Right lobe of liver (tissue), 6 donors: ENCODE data around the gene PFKFB4. TPM values are rescaled to one million over a fixed set of nuclear protein-coding genes. Genes with fewer than 3 reads are reported as not detected.
"Not testable (repeated sequence)": the region's sequence is repeated elsewhere in the genome, so short reads cannot be mapped to it uniquely, and the experiment has no call there.

Source experiments
- ATAC-seq, 4 donors: fragments of 200-7000 bp; cut with Tn5 transposase; one replicate each; pipeline ENCODE4 v1.9.1; 2020; ENCODE audit warnings: mild to moderate bottlenecking in 4 of 4, moderate library complexity in 4 of 4
- DNase-seq, 3 donors: peaks; one replicate each; pipeline ENCODE4 v3.0.0-alpha.2; 2020
- H3K27ac ChIP-seq, 3 donors: fragments of 200-600 bp; one replicate each; pipeline ENCODE4 v1.8.0; 2022
- H3K27me3 ChIP-seq, 2 donors: fragments of 200-600 bp; one replicate each; pipeline ENCODE4 v1.8.0; 2022
- H3K36me3 ChIP-seq, 4 donors: fragments of 200-600 bp; sonication (generic) in 1 of 4; one replicate each; pipeline versions ENCODE4 v1.5.1 to v1.8.0; 2017 to 2022; ENCODE audit warnings: control low read depth in 1 of 4
- H3K4me1 ChIP-seq, 4 donors: fragments of 200-600 bp; sonication (generic) in 1 of 4; one replicate each; pipeline versions ENCODE4 v1.5.1 to v1.8.0; 2017 to 2022; ENCODE audit warnings: control low read depth in 1 of 4
- H3K4me3 ChIP-seq, 3 donors: fragments of 200-600 bp; one replicate each; pipeline ENCODE4 v1.8.0; 2022
- H3K9me3 ChIP-seq, 4 donors: fragments of 200-600 bp; sonication (generic) in 1 of 4; one replicate each; pipeline versions ENCODE4 v1.5.1 to v1.8.0; 2017 to 2022; ENCODE audit warnings: control low read depth in 1 of 4
- POLR2A ChIP-seq: fragments of 450-650 bp; IDR thresholded peaks from one replicate; pipeline ENCODE4 v1.6.1; 2017; ENCODE audit warnings: antibody characterized with exemption, mild to moderate bottlenecking
- WGBS: methylation state at CpG from one replicate; pipeline ENCODE4 v1.1.6; 2018; ENCODE audit warnings: low coverage, low lambda C conversion rate; ENCODE audit not compliant: insufficient coverage; ENCODE audit errors: missing lambda C conversion rate; 5-methylcytosine and 5-hydroxymethylcytosine counted together
- intact Hi-C, 2 donors: fragments of 100-400 bp; cut with DNase I; formaldehyde crosslinking; loops; one replicate each; pipeline versions ENCODE4 v1.11.2 to v1.14.1; 2022
- total RNA-seq, 6 experiments: library from RNA; depleted of rRNA in 2 of 6; stranded (reverse); fragments of >200 nt in 2 of 6; fragmentation: NEBNext Ultra II Directional in 3 of 6; extraction: Animal tissue kit (Norgen Biotek cat#: 25700) in 3 of 6; gene quantifications; one replicate each; pipeline versions ENCODE4 v1.1.0 to v1.2.4, GENCODE V29; 2016 to 2023
- TF ChIP-seq, protein P1 (sequence below), 4 donors: fragments of 200-600 bp in 3 of 4; fragments of 450-650 bp in 1 of 4; IDR thresholded peaks; one replicate each; pipeline versions ENCODE4 v1.5.1 to v1.8.0; 2016 to 2022; ENCODE audit warnings: antibody characterized with exemption in 4 of 4, mild to moderate bottlenecking in 2 of 4
- donor health status: DM: no; HTN: yes; CAD: no.
- donor health status: DM: no; HTN: no; CAD: no.
- donor health status: DM: no; HTN: no; CAD: no.
- donor health status: DM: no; HTN: yes; CAD: no.
- donor health status: DM: no; HTN: yes; CAD: no.

The PFKFB4 gene
- total RNA-seq, 6 experiments from 2014 or later = 0.59 to 10.8 (median 1.4) TPM

DNA sequence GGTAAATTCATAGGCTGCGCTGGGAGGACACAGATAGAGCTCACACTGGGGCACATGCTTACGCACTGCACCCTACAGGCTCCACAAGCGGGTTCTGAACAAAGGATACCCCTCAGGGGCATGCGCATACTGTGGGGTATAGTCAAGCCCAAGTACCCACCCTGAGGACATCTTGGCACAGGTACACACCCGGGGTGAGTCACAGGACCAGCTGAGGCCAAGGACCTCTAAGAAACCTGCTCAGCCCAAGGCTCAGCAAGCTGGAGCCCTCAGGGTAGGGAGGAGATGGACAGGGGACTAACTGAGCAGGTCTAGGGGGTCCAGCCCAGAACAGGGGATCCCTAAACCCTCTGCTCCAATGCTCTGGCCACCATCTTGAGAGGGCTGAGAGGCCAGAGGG, 55.9 kb downstream of the PFKFB4 start:
- no peak overlapping the region for H3K4me3 ChIP-seq
- H3K9me3 ChIP-seq = no peaks in the 10 kb centered on the region
- peaks cover 0 to 10% (median 2%) of the 10 kb centered on the region in 4 donors for H3K4me1 ChIP-seq
- H3K27me3 ChIP-seq = no peaks in the 10 kb centered on the region
- no peak for DNase-seq
- intact Hi-C loops = loop anchor here in 1 of 2 donors (5.0 kb wide), 1 partner anchor 33 kb away; a partner anchor contains a TSS
- WGBS = no CpG with 5 or more reads among the region's 5 CpGs
- H3K36me3 ChIP-seq = peaks cover 0 to 2% (median 0%) of the 10 kb centered on the region in 4 donors
- no peak overlapping the region for H3K27ac ChIP-seq
- no peak for ATAC-seq
- TF ChIP-seq, protein P1, sequence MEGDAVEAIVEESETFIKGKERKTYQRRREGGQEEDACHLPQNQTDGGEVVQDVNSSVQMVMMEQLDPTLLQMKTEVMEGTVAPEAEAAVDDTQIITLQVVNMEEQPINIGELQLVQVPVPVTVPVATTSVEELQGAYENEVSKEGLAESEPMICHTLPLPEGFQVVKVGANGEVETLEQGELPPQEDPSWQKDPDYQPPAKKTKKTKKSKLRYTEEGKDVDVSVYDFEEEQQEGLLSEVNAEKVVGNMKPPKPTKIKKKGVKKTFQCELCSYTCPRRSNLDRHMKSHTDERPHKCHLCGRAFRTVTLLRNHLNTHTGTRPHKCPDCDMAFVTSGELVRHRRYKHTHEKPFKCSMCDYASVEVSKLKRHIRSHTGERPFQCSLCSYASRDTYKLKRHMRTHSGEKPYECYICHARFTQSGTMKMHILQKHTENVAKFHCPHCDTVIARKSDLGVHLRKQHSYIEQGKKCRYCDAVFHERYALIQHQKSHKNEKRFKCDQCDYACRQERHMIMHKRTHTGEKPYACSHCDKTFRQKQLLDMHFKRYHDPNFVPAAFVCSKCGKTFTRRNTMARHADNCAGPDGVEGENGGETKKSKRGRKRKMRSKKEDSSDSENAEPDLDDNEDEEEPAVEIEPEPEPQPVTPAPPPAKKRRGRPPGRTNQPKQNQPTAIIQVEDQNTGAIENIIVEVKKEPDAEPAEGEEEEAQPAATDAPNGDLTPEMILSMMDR (IDR thresholded peaks at IDR 0.05) = no peak
- TF ChIP-seq POLR2A = no peak

DNA sequence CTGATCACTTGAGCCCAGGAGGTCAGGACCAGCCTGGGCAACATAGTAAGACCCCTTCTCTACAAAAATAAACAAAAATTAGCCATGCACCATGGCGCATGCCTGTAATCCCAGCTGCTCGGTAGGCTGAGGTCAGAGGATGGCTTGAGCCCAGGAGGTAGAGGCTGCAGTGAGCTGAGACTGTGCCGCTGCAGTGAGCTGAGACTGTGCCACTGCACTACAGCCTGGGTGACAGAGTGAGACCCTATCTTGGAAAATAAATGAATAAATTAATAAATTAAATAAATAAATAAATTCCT, 63.5 kb downstream of the PFKFB4 start:
- H3K4me1 ChIP-seq = no peaks in the 10 kb centered on the region
- H3K9me3 ChIP-seq = no peaks in the 10 kb centered on the region
- H3K4me3 ChIP-seq = no peak overlapping the region
- ATAC-seq = no peak
- H3K27ac ChIP-seq = no peak overlapping the region
- TF ChIP-seq, protein P1 (IDR thresholded peaks at IDR 0.05) = no peak
- no peak for TF ChIP-seq POLR2A
- WGBS = 95% methylated on average over 3 of the region's 3 CpGs
- intact Hi-C loops = no loop called here
- H3K27me3 ChIP-seq = no peaks in the 10 kb centered on the region
- peaks cover 0 to 2% (median 0%) of the 10 kb centered on the region in 4 donors for H3K36me3 ChIP-seq
- no peak for DNase-seq

DNA sequence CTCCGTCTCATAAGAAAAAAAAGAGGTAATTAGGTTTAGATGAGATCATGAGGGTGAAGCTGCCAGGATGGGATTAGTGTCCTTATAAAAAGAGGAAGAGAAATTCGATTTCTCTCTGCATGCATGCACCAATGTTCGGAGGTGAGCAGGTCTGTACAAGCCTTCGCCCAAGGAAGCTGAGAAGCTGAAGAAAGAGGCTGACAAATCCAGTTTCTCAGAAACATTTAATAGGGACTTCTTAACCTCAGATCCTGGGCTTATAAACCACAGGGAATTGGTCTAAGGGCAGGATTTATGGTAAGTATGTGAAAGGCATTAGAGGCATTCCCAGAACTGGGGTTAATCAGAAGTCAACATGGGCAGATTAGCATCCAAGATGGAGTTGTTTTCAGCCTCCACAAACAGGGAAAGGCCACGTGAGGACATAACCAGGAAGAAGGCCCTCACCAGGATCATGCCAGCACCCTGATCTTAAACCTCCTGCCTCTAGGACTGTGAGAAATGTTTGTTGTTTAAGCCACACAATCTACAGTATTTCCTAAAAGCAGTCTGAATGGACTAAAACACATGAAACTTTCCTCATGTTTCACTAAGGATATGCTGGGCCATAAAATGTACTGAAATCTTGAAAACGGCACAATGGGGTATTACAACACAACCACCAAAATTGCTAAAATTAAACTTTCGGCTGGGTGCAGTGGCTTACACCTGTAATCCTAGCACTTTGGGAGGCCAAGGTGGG, 64.0 kb downstream of the PFKFB4 start:
- ATAC-seq (no peak), DNase-seq (no peak)
- WGBS = 60% methylated on average over 6 of the region's 7 CpGs
- intact Hi-C loops = no loop called here
- TF ChIP-seq POLR2A = no peak
- TF ChIP-seq, protein P1 (IDR thresholded peaks at IDR 0.05) = no peak
- H3K4me3 ChIP-seq = no peak overlapping the region
- H3K36me3 ChIP-seq = peaks cover 0 to 2% (median 0%) of the 10 kb centered on the region in 4 donors
- H3K4me1 ChIP-seq = no peaks in the 10 kb centered on the region
- no peaks in the 10 kb centered on the region for H3K9me3 ChIP-seq
- H3K27ac ChIP-seq = no peak overlapping the region
- H3K27me3 ChIP-seq = no peaks in the 10 kb centered on the region

DNA sequence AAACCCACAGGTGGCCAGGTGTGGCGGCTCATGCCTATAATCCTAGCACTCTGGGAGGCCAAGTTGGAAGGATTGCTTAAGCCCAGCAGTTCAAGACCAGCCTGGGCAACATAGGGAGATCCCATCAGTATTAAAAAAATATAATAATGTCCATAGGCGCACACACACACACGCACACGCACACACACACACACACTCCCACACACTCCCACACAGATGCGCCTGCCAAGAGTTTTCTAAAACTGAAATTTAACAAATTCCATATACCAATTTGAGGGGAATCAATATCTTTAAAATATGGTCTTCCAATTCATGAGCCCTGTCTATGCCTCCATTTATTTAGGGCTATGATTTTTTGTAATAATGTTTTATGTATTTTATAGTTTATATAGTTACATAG, 69.7 kb downstream of the PFKFB4 start:
- DNase-seq (no peak), ATAC-seq (no peak)
- Histone ChIP-seq H3K27me3 (no peaks in the 10 kb centered on the region), H3K9me3 (no peaks in the 10 kb centered on the region), H3K27ac (no peak overlapping the region), H3K36me3 (no peaks in the 10 kb centered on the region), H3K4me3 (no peak overlapping the region), H3K4me1 (no peaks in the 10 kb centered on the region)
- TF ChIP-seq, protein P1 (IDR thresholded peaks at IDR 0.05) = no peak
- TF ChIP-seq POLR2A = no peak
- intact Hi-C loops = no loop called here
- 71% methylated on average over 1 of the region's 5 CpGs for WGBS

DNA sequence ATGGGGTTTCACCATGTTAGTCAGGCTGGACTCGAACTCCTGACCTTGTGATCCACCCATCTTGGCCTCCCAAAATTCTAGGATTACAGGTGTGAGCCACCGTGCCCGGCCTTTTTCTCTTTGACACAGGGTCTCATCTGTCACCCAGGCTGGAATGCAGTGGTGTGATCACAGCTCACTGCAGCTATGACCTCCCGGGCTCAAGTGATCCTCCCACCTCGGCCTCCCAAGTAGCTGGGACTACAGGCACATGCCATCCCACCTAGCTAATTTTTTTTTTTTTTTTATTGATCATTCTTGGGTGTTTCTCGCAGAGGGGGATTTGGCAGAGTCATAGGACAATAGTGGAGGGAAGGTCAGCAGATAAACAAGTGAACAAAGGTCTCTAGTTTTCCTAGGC, 73.8 kb downstream of the PFKFB4 start:
- ATAC-seq = not testable (repeated sequence)

DNA sequence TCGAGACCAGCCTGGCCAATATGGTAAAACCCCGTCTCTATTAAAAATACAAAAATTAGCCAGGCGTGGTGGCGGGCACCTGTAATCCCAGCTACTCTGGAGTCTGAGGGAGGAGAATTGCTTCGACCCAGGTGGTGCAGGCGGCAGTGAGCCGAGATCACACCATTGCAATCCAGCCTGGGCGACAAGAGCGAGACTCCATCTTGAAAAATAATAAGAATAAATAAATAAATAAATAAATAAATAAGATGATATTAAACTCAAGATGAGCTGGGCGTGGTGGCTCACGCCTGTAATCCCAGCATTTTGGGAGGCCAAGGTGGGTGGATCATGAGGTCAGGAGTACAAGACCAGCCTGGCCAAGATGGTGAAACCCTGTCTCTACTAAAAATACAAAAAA, 75.7 kb downstream of the PFKFB4 start:
- H3K4me1 ChIP-seq, H3K27ac ChIP-seq, H3K4me3 ChIP-seq, intact Hi-C loops, H3K9me3 ChIP-seq, ATAC-seq, H3K36me3 ChIP-seq, DNase-seq, H3K27me3 ChIP-seq: not testable (repeated sequence)
- 95% methylated on average over 9 of the region's 11 CpGs for WGBS

More for the DNA sequence above, 73.8 kb downstream of the PFKFB4 start:
- intact Hi-C loops, H3K27me3 ChIP-seq, H3K9me3 ChIP-seq, H3K36me3 ChIP-seq, H3K4me3 ChIP-seq, H3K27ac ChIP-seq, H3K4me1 ChIP-seq, DNase-seq: not testable (repeated sequence)
- WGBS = 84% methylated on average over 5 of the region's 6 CpGs
